ENCODE data around the gene XXYLT1.

DNA sequence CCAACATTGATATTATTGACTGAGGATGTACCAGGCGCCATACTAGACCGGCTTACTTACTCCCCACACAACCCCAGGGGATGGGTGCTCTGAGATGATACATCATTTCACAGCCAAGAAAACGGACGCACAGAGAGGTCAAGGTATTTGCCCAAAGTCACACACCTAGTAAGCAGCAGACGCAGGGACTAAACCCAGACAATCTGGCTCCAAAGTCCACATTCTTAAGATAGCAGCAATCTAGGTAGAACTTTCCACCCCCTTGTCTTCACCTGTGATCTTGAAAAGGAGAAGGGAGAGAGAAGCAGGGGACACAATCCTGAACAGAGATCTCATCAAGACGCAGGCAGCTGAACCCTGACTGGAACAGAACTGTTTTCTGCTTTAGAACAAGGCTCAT lies 200.6 kb downstream of the XXYLT1 start:
- TF ChIP-seq POLR2A (IDR thresholded peaks at IDR 0.05) (no peak), POLR2AphosphoS5 (IDR thresholded peaks at IDR 0.05) (no peak)
- TF ChIP-seq, protein P1, sequence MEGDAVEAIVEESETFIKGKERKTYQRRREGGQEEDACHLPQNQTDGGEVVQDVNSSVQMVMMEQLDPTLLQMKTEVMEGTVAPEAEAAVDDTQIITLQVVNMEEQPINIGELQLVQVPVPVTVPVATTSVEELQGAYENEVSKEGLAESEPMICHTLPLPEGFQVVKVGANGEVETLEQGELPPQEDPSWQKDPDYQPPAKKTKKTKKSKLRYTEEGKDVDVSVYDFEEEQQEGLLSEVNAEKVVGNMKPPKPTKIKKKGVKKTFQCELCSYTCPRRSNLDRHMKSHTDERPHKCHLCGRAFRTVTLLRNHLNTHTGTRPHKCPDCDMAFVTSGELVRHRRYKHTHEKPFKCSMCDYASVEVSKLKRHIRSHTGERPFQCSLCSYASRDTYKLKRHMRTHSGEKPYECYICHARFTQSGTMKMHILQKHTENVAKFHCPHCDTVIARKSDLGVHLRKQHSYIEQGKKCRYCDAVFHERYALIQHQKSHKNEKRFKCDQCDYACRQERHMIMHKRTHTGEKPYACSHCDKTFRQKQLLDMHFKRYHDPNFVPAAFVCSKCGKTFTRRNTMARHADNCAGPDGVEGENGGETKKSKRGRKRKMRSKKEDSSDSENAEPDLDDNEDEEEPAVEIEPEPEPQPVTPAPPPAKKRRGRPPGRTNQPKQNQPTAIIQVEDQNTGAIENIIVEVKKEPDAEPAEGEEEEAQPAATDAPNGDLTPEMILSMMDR (IDR thresholded peaks at IDR 0.05), result no peak
